CD14-positive monocyte (primary cell): Measurements from ENCODE around the gene ATP1A3. TPM values are rescaled to one million over a fixed set of nuclear protein-coding genes. Genes with fewer than 3 reads are reported as not detected.

ENCODE experiments used
- DNase-seq, 3 donors: peaks; one replicate each; pipeline ENCODE4 v3.0.0-alpha.2; 2011 to 2022
- H2AFZ ChIP-seq: 2 replicates; pipeline ENCODE4 v1.6.0; 2012; ENCODE audit warnings: mild to moderate bottlenecking, low read depth, low read length, inconsistent platforms; ENCODE audit not compliant: insufficient read depth, poor library complexity, severe bottlenecking
- H3K27ac ChIP-seq, 2 donors: 1 replicate in 1 of 2; 2 replicates in 1 of 2; pipeline ENCODE4 v1.5.1; 2012 to 2013; ENCODE audit warnings: low read length in 2 of 2, control low read depth in 1 of 2, inconsistent platforms in 1 of 2, low read depth in 1 of 2, mild to moderate bottlenecking in 1 of 2
- H3K27me3 ChIP-seq, 2 donors: one replicate each; pipeline versions ENCODE4 v1.6.0 to v1.6.1; 2011 to 2013; ENCODE audit warnings: low read length in 2 of 2; ENCODE audit not compliant: control insufficient read depth in 2 of 2, insufficient read depth in 2 of 2
- H3K36me3 ChIP-seq, 2 donors: replicated peaks in 1 of 2; 1 replicate in 1 of 2; 2 replicates in 1 of 2; pipeline versions ENCODE4 v1.5.1 to v1.6.1; 2012 to 2013; ENCODE audit warnings: low read length in 2 of 2, control low read depth in 1 of 2, inconsistent platforms in 1 of 2, mild to moderate bottlenecking in 1 of 2; ENCODE audit not compliant: insufficient read depth in 2 of 2, control insufficient read depth in 1 of 2
- H3K4me1 ChIP-seq, 2 donors: 1 replicate in 1 of 2; 2 replicates in 1 of 2; pipeline versions ENCODE4 v1.5.1 to v1.6.1; 2012 to 2013; ENCODE audit warnings: low read length in 2 of 2, control low read depth in 1 of 2, inconsistent platforms in 1 of 2, mild to moderate bottlenecking in 1 of 2, moderate library complexity in 1 of 2; ENCODE audit not compliant: insufficient read depth in 2 of 2, control insufficient read depth in 1 of 2
- H3K4me2 ChIP-seq: replicated peaks from 2 replicates; pipeline ENCODE3; 2012; ENCODE audit warnings: low read length, moderate library complexity, mild to moderate bottlenecking; ENCODE audit not compliant: poor library complexity, severe bottlenecking; ENCODE audit errors: extremely low read depth
- H3K4me3 ChIP-seq, 3 experiments: fragments of 200-600 bp in 1 of 3; sonication (generic) in 1 of 3; replicated peaks in 1 of 3; 1 replicate in 2 of 3; 2 replicates in 1 of 3; pipeline ENCODE4 v1.5.1; 2011 to 2013; ENCODE audit warnings: low read length in 3 of 3, mild to moderate bottlenecking in 3 of 3, control low read depth in 2 of 3, low read depth in 2 of 3, inconsistent platforms in 1 of 3, moderate library complexity in 1 of 3
- H3K79me2 ChIP-seq: 2 replicates; pipeline ENCODE4 v1.6.0; 2012; ENCODE audit warnings: mild to moderate bottlenecking, control low read depth, inconsistent platforms, low read length, moderate library complexity; ENCODE audit not compliant: insufficient read depth
- H3K9ac ChIP-seq: 2 replicates; pipeline ENCODE4 v1.6.0; 2017; ENCODE audit warnings: low read length, mild to moderate bottlenecking; ENCODE audit not compliant: insufficient read depth, poor library complexity, severe bottlenecking
- H3K9me3 ChIP-seq, 2 donors: replicated peaks in 1 of 2; 1 replicate in 1 of 2; 2 replicates in 1 of 2; pipeline versions ENCODE4 v1.5.1 to v1.6.1; 2012 to 2013; ENCODE audit warnings: low read length in 2 of 2, control low read depth in 1 of 2; ENCODE audit not compliant: control insufficient read depth in 1 of 2, insufficient read depth in 1 of 2
- H4K20me1 ChIP-seq: 2 replicates; pipeline ENCODE4 v1.6.0; 2012; ENCODE audit warnings: mild to moderate bottlenecking, low read length, control low read depth, moderate library complexity; ENCODE audit not compliant: insufficient read depth
- H3K27ac Mint-ChIP-seq, 7 donors: one replicate each; pipeline ENCODE4 v1.8.0; 2020; ENCODE audit warnings: mild to moderate bottlenecking in 7 of 7, mixed read lengths in 7 of 7, moderate library complexity in 6 of 7, inconsistent platforms in 2 of 7
- H3K27me3 Mint-ChIP-seq, 3 donors: one replicate each; pipeline ENCODE4 v1.8.0; 2021 to 2022; ENCODE audit warnings: low read depth in 3 of 3, mild to moderate bottlenecking in 3 of 3, mixed read lengths in 3 of 3, moderate library complexity in 3 of 3, inconsistent platforms in 1 of 3
- H3K36me3 Mint-ChIP-seq, 2 donors: one replicate each; pipeline ENCODE4 v1.8.0; 2020; ENCODE audit warnings: mixed read lengths in 2 of 2, inconsistent platforms in 1 of 2, mild to moderate bottlenecking in 1 of 2
- H3K4me1 Mint-ChIP-seq: one replicate; pipeline ENCODE4 v1.8.0; 2020; ENCODE audit warnings: mild to moderate bottlenecking, mixed read lengths
- H3K4me3 Mint-ChIP-seq, 2 donors: one replicate each; pipeline ENCODE4 v1.8.0; 2020; ENCODE audit warnings: mild to moderate bottlenecking in 2 of 2, mixed read lengths in 2 of 2, moderate library complexity in 1 of 2
- H3K9me3 Mint-ChIP-seq, 7 donors: one replicate each; pipeline ENCODE4 v1.8.0; 2020 to 2022; ENCODE audit warnings: mixed read lengths in 7 of 7, mild to moderate bottlenecking in 6 of 7, moderate library complexity in 6 of 7, inconsistent platforms in 2 of 7
- CTCF ChIP-seq: fragments of 200-600 bp; IDR thresholded peaks from one replicate; pipeline ENCODE4 v1.8.0; 2022; ENCODE audit warnings: antibody characterized with exemption, mild to moderate bottlenecking
- WGBS: methylation state at CpG from one replicate; pipeline ENCODE4 v1.1.5; 2013; ENCODE audit warnings: missing lambda C conversion rate; ENCODE audit not compliant: insufficient coverage; 5-methylcytosine and 5-hydroxymethylcytosine counted together
- intact Hi-C, 2 donors: fragments of 100-400 bp; cut with micrococcal nuclease; formaldehyde crosslinking; loops; one replicate each; pipeline versions ENCODE4 v1.15.0 to v1.15.1; 2023
- polyA plus RNA-seq, 3 donors: library from polyadenylated mRNA; depleted of rRNA in 1 of 3; unstranded in 2 of 3; stranded (reverse) in 1 of 3; fragments of 300-500 nt in 2 of 3; fragments of >200 nt in 1 of 3; fragmentation: Illumina TruSeq in 2 of 3; gene quantifications; 1 replicate in 2 of 3; 2 replicates in 1 of 3; pipeline ENCODE4 v1.2.3, GENCODE V29; 2012 to 2021

Gene ATP1A3
- polyA plus RNA-seq, 3 donors, result 0.07 to 0.10 TPM; not detected in 1

GRCh38 chr19:41926028-41926762 lies 67.8 kb downstream of the ATP1A3 start:
- 44% methylated on average over 22 of the region's 27 CpGs for WGBS
- H3K9ac ChIP-seq, result no peak overlapping the region
- H3K36me3 Mint-ChIP-seq, result peaks cover 0 to 19% of the 10 kb centered on the region in 2 donors
- peaks cover 4 to 15% of the 10 kb centered on the region in 2 donors for H3K4me1 ChIP-seq
- H3K27me3 Mint-ChIP-seq, result peaks cover 0 to 52% (median 45%) of the 10 kb centered on the region in 3 donors
- H3K9me3 ChIP-seq, result peaks cover 0 to 23% of the 10 kb centered on the region in 2 donors
- no peak overlapping the region for H2AFZ ChIP-seq
- H3K9me3 Mint-ChIP-seq, result peaks cover 0 to 26% (median 4%) of the 10 kb centered on the region in 7 donors
- TF ChIP-seq CTCF, result no peak
- peaks cover 60 to 93% of the 10 kb centered on the region in 2 donors for H3K27me3 ChIP-seq
- no peaks in the 10 kb centered on the region for H3K79me2 ChIP-seq
- H3K27ac Mint-ChIP-seq, result no peak overlapping the region
- H4K20me1 ChIP-seq, result no peaks in the 10 kb centered on the region
- H3K4me3 ChIP-seq, result no peak overlapping the region
- peaks cover 18% of the 10 kb centered on the region for H3K4me1 Mint-ChIP-seq
- intact Hi-C loops, result no loop called here
- H3K4me2 ChIP-seq, result no peak overlapping the region
- no peak overlapping the region for H3K4me3 Mint-ChIP-seq
- H3K27ac ChIP-seq, result no peak overlapping the region
- no peak for DNase-seq
- H3K36me3 ChIP-seq, result no peaks in the 10 kb centered on the region

GRCh38 chr19:41925208-41926003 lies 68.6 kb downstream of the ATP1A3 start:
- Histone ChIP-seq H3K4me1 (peaks cover 4 to 15% of the 10 kb centered on the region in 2 donors), H3K36me3 (no peaks in the 10 kb centered on the region), H3K27ac (no peak overlapping the region), H2AFZ (no peak overlapping the region), H3K4me2 (no peak overlapping the region), H3K79me2 (no peaks in the 10 kb centered on the region), H4K20me1 (no peaks in the 10 kb centered on the region), H3K4me3 (no peak overlapping the region), H3K9ac (no peak overlapping the region), H3K9me3 (peaks cover 0 to 15% of the 10 kb centered on the region in 2 donors), H3K27me3 (peaks cover 54 to 92% of the 10 kb centered on the region in 2 donors)
- H3K27ac Mint-ChIP-seq, result no peak overlapping the region
- no peak overlapping the region for H3K4me3 Mint-ChIP-seq
- no peak for DNase-seq
- H3K27me3 Mint-ChIP-seq, result peaks cover 0 to 49% (median 38%) of the 10 kb centered on the region in 3 donors
- peaks cover 0 to 21% (median 5%) of the 10 kb centered on the region in 7 donors for H3K9me3 Mint-ChIP-seq
- 69% methylated on average over 7 of the region's 7 CpGs for WGBS
- peaks cover 19% of the 10 kb centered on the region for H3K4me1 Mint-ChIP-seq
- TF ChIP-seq CTCF, result no peak
- intact Hi-C loops, result no loop called here
- H3K36me3 Mint-ChIP-seq, result peaks cover 0 to 19% of the 10 kb centered on the region in 2 donors
